ENCODE results near the gene CRYBG3.

CRYBG3 gene

GRCh38 chr3:97839944-97840343, 18.1 kb downstream of the CRYBG3 start:
- TF ChIP-seq CTCF (conservative IDR thresholded peaks at IDR 0.05): no peak
- no peak overlapping the region for H3K27ac ChIP-seq

GRCh38 chr3:97841304-97841703, 19.5 kb downstream of the CRYBG3 start:
- TF ChIP-seq CTCF (conservative IDR thresholded peaks at IDR 0.05): no peak

GRCh38 chr3:97841956-97842355, 20.1 kb downstream of the CRYBG3 start:
- TF ChIP-seq CTCF (conservative IDR thresholded peaks at IDR 0.05): no peak
- no peak overlapping the region for H3K27ac ChIP-seq

More at GRCh38 chr3:97841304-97841703, 19.5 kb downstream of the CRYBG3 start:
- no peak overlapping the region for H3K27ac ChIP-seq

- no peak for TF ChIP-seq CTCF (conservative IDR thresholded peaks at IDR 0.05)
- no peak overlapping the region for H3K27ac ChIP-seq
Observed at GRCh38 chr3:97848779-97849178, 27.0 kb downstream of the CRYBG3 start.

GRCh38 chr3:97857401-97857800, 35.6 kb downstream of the CRYBG3 start:
- no peak overlapping the region for H3K27ac ChIP-seq
- TF ChIP-seq CTCF (conservative IDR thresholded peaks at IDR 0.05): no peak

GRCh38 chr3:97860364-97860763, 38.6 kb downstream of the CRYBG3 start:
- no peak for TF ChIP-seq CTCF (conservative IDR thresholded peaks at IDR 0.05)

GRCh38 chr3:97862582-97862981, 40.8 kb downstream of the CRYBG3 start:
- no peak for TF ChIP-seq CTCF (conservative IDR thresholded peaks at IDR 0.05)

More at GRCh38 chr3:97860364-97860763, 38.6 kb downstream of the CRYBG3 start:
- H3K27ac ChIP-seq: no peak overlapping the region

GRCh38 chr3:97863031-97863430, 41.2 kb downstream of the CRYBG3 start:
- H3K27ac ChIP-seq: no peak overlapping the region
- TF ChIP-seq CTCF (conservative IDR thresholded peaks at IDR 0.05): no peak

More at GRCh38 chr3:97862582-97862981, 40.8 kb downstream of the CRYBG3 start:
- no peak overlapping the region for H3K27ac ChIP-seq
